Mesenchymal stem cell (in vitro differentiated cells and primary cell): Measurements from ENCODE around the gene RTN4IP1.

ENCODE experiments used
- DNase-seq: peaks from one replicate; pipeline ENCODE4 v3.0.0-alpha.2; 2013
- H2AFZ ChIP-seq: one replicate; pipeline ENCODE4 v1.6.1; 2013; ENCODE audit warnings: low read depth, mild to moderate bottlenecking, control low read depth, inconsistent platforms, low read length, moderate library complexity
- H2AK5ac ChIP-seq: 2 replicates; pipeline ENCODE4 v1.6.1; 2013; ENCODE audit warnings: low read length, moderate library complexity, mild to moderate bottlenecking, inconsistent platforms; ENCODE audit not compliant: severe bottlenecking
- H2BK120ac ChIP-seq: one replicate; pipeline ENCODE4 v1.6.1; 2013; ENCODE audit warnings: low read depth, mild to moderate bottlenecking, inconsistent platforms, low read length, moderate library complexity
- H2BK12ac ChIP-seq, 2 experiments: one replicate each; pipeline ENCODE4 v1.6.1; 2013; ENCODE audit warnings: inconsistent platforms in 2 of 2, low read length in 2 of 2, mild to moderate bottlenecking in 2 of 2, moderate library complexity in 2 of 2, control low read depth in 1 of 2
- H2BK15ac ChIP-seq: one replicate; pipeline ENCODE4 v1.6.1; 2013; ENCODE audit warnings: mild to moderate bottlenecking, low read depth, inconsistent platforms; ENCODE audit not compliant: poor library complexity, severe bottlenecking
- H2BK5ac ChIP-seq: 2 replicates; pipeline ENCODE4 v1.6.1; 2013; ENCODE audit warnings: low read depth, mild to moderate bottlenecking, low read length, control low read depth, inconsistent platforms; ENCODE audit not compliant: poor library complexity, severe bottlenecking
- H3K14ac ChIP-seq, 2 experiments: one replicate each; pipeline ENCODE4 v1.6.1; 2013; ENCODE audit warnings: inconsistent platforms in 2 of 2, low read length in 2 of 2, control low read depth in 1 of 2, mild to moderate bottlenecking in 1 of 2, moderate library complexity in 1 of 2
- H3K18ac ChIP-seq, 2 experiments: one replicate each; pipeline ENCODE4 v1.6.1; 2013; ENCODE audit warnings: inconsistent platforms in 2 of 2, low read length in 2 of 2, control low read depth in 1 of 2, low read depth in 1 of 2, mild to moderate bottlenecking in 1 of 2
- H3K23ac ChIP-seq, 2 experiments: one replicate each; pipeline ENCODE4 v1.6.1; 2013; ENCODE audit warnings: inconsistent platforms in 2 of 2, low read length in 2 of 2, mild to moderate bottlenecking in 2 of 2, moderate library complexity in 2 of 2, control low read depth in 1 of 2
- H3K27ac ChIP-seq: 2 replicates; pipeline ENCODE4 v1.5.1; 2013; ENCODE audit warnings: mild to moderate bottlenecking, moderate library complexity, low read length, control low read depth, inconsistent platforms; ENCODE audit not compliant: poor library complexity, severe bottlenecking
- H3K27me3 ChIP-seq, 2 experiments: 2 replicates each; pipeline versions ENCODE4 v1.6.1 to v1.7.0; 2013; ENCODE audit warnings: low read length in 2 of 2, mild to moderate bottlenecking in 2 of 2, moderate library complexity in 2 of 2, control low read depth in 1 of 2, inconsistent platforms in 1 of 2; ENCODE audit not compliant: control insufficient read depth in 1 of 2, insufficient read depth in 1 of 2
- H3K36me3 ChIP-seq, 2 experiments: 2 replicates each; pipeline versions ENCODE4 v1.6.1 to v1.7.0; 2013; ENCODE audit warnings: low read length in 2 of 2, control low read depth in 1 of 2, inconsistent platforms in 1 of 2, low read depth in 1 of 2, mild to moderate bottlenecking in 1 of 2; ENCODE audit not compliant: insufficient read depth in 2 of 2, control insufficient read depth in 1 of 2
- H3K4ac ChIP-seq, 2 experiments: one replicate each; pipeline ENCODE4 v1.6.1; 2013; ENCODE audit warnings: inconsistent platforms in 2 of 2, low read length in 2 of 2, mild to moderate bottlenecking in 2 of 2, moderate library complexity in 2 of 2, control low read depth in 1 of 2, low read depth in 1 of 2
- H3K4me1 ChIP-seq: 2 replicates; pipeline ENCODE4 v1.6.1; 2013; ENCODE audit warnings: low read depth, low read length, control low read depth; ENCODE audit not compliant: control insufficient read depth, insufficient read depth
- H3K4me2 ChIP-seq: 2 replicates; pipeline ENCODE4 v1.6.1; 2013; ENCODE audit warnings: low read length, mild to moderate bottlenecking, inconsistent platforms; ENCODE audit not compliant: poor library complexity, severe bottlenecking
- H3K4me3 ChIP-seq, 2 experiments: 2 replicates each; pipeline versions ENCODE4 v1.5.1 to v1.7.0; 2013; ENCODE audit warnings: low read length in 2 of 2, mild to moderate bottlenecking in 2 of 2, control low read depth in 1 of 2, low read depth in 1 of 2; ENCODE audit not compliant: insufficient read depth in 1 of 2
- H3K79me1 ChIP-seq: replicated peaks from 2 replicates; pipeline ENCODE4 v1.6.1; 2013; ENCODE audit warnings: mild to moderate bottlenecking, control low read depth, low read length, inconsistent platforms; ENCODE audit not compliant: poor library complexity, severe bottlenecking
- H3K9ac ChIP-seq: 2 replicates; pipeline ENCODE4 v1.7.0; 2013; ENCODE audit warnings: mild to moderate bottlenecking, low read length, moderate library complexity
- H3K9me3 ChIP-seq: 2 replicates; pipeline ENCODE4 v1.7.0; 2013; ENCODE audit warnings: mild to moderate bottlenecking, low read length; ENCODE audit not compliant: control insufficient read depth
- H4K8ac ChIP-seq: one replicate; pipeline ENCODE4 v1.6.1; 2013; ENCODE audit warnings: inconsistent platforms, mild to moderate bottlenecking, low read length, moderate library complexity
- H4K91ac ChIP-seq: one replicate; pipeline ENCODE4 v1.6.1; 2013; ENCODE audit warnings: mild to moderate bottlenecking, low read length, inconsistent platforms
- WGBS: methylation state at CpG from one replicate; pipeline ENCODE4 v1.1.7; 2013; ENCODE audit warnings: mixed read lengths; 5-methylcytosine and 5-hydroxymethylcytosine counted together

The RTN4IP1 gene

GRCh38 chr6:106546261-106546690 is 83.0 kb downstream of the RTN4IP1 start:
- Histone ChIP-seq H2BK15ac (no peak overlapping the region), H3K4me1 (peaks cover 2% of the 10 kb centered on the region), H3K18ac (no peak overlapping the region), H3K27ac (peak overlapping the region; percentile 77), H2AK5ac (no peak overlapping the region), H3K27me3 (no peaks in the 10 kb centered on the region), H4K8ac (no peak overlapping the region), H3K4me3 (peak overlapping the region in 1 of 2 experiments; percentile 12), H3K4me2 (no peak overlapping the region), H3K9me3 (no peaks in the 10 kb centered on the region), H3K9ac (peak overlapping the region; percentile 92), H4K91ac (no peak overlapping the region), H3K4ac (peak overlapping the region in 1 of 2 experiments; percentile 6), H2BK120ac (no peak overlapping the region), H3K36me3 (peaks cover 0 to 48% of the 10 kb centered on the region in 2 experiments), H2BK5ac (no peak overlapping the region), H3K79me1 (peaks cover 1% of the 10 kb centered on the region), H2AFZ (no peak overlapping the region), H2BK12ac (no peak overlapping the region), H3K14ac (no peak overlapping the region), H3K23ac (no peak overlapping the region)
- peak; percentile 42 for DNase-seq
- WGBS: 56% methylated on average over 2 of the region's 2 CpGs

GRCh38 chr6:106540907-106541306 is 88.4 kb downstream of the RTN4IP1 start:
- Histone ChIP-seq H3K18ac (no peak overlapping the region), H3K9ac (peak overlapping the region; percentile 58), H4K91ac (no peak overlapping the region), H3K4me1 (no peaks in the 10 kb centered on the region), H2AFZ (no peak overlapping the region), H3K4ac (no peak overlapping the region), H4K8ac (no peak overlapping the region), H3K27me3 (no peaks in the 10 kb centered on the region), H2BK5ac (no peak overlapping the region), H3K27ac (no peak overlapping the region), H3K79me1 (no peaks in the 10 kb centered on the region), H3K14ac (no peak overlapping the region), H2AK5ac (no peak overlapping the region), H3K36me3 (peaks cover 0 to 56% of the 10 kb centered on the region in 2 experiments), H3K9me3 (no peaks in the 10 kb centered on the region), H3K23ac (no peak overlapping the region), H2BK12ac (no peak overlapping the region), H3K4me3 (no peak overlapping the region), H2BK15ac (no peak overlapping the region), H2BK120ac (no peak overlapping the region), H3K4me2 (no peak overlapping the region)
- WGBS: 96% methylated on average over 6 of the region's 6 CpGs
- no peak for DNase-seq

- Histone ChIP-seq H2BK15ac (no peak overlapping the region), H3K27ac (no peak overlapping the region), H4K8ac (no peak overlapping the region), H2AFZ (no peak overlapping the region), H3K9ac (peak overlapping the region; percentile 58), H2AK5ac (no peak overlapping the region), H3K36me3 (peaks cover 0 to 55% of the 10 kb centered on the region in 2 experiments), H3K9me3 (no peaks in the 10 kb centered on the region), H3K79me1 (no peaks in the 10 kb centered on the region), H3K4me2 (no peak overlapping the region), H3K4me3 (no peak overlapping the region), H3K18ac (no peak overlapping the region), H4K91ac (no peak overlapping the region), H2BK120ac (no peak overlapping the region), H3K14ac (no peak overlapping the region), H2BK12ac (no peak overlapping the region), H3K23ac (no peak overlapping the region), H3K4me1 (no peaks in the 10 kb centered on the region), H3K4ac (no peak overlapping the region), H3K27me3 (no peaks in the 10 kb centered on the region), H2BK5ac (no peak overlapping the region)
- DNase-seq: no peak
Observed at GRCh38 chr6:106540432-106540831, 88.9 kb downstream of the RTN4IP1 start.

GRCh38 chr6:106539936-106540335 is 89.4 kb downstream of the RTN4IP1 start:
- Histone ChIP-seq H3K27me3 (no peaks in the 10 kb centered on the region), H2BK120ac (no peak overlapping the region), H3K18ac (no peak overlapping the region), H2BK12ac (peak overlapping the region in 1 of 2 experiments; percentile 34), H3K4me3 (no peak overlapping the region), H3K4me1 (no peaks in the 10 kb centered on the region), H3K9me3 (no peaks in the 10 kb centered on the region), H3K4me2 (no peak overlapping the region), H4K91ac (no peak overlapping the region), H2BK15ac (peak overlapping the region; percentile 30), H3K36me3 (peaks cover 0 to 55% of the 10 kb centered on the region in 2 experiments), H3K23ac (no peak overlapping the region), H2AFZ (no peak overlapping the region), H2BK5ac (no peak overlapping the region), H3K14ac (no peak overlapping the region), H4K8ac (no peak overlapping the region), H2AK5ac (no peak overlapping the region), H3K4ac (no peak overlapping the region), H3K27ac (no peak overlapping the region), H3K9ac (no peak overlapping the region), H3K79me1 (no peaks in the 10 kb centered on the region)
- no peak for DNase-seq
- WGBS: 98% methylated on average over 9 of the region's 9 CpGs
